ENCODE measurements around the gene BRAT1.

GRCh38 chr7:2519119-2519930, 36.0 kb downstream of the BRAT1 start, which contains the start of gene LFNG:
- no peak for TF ChIP-seq CTCF (IDR thresholded peaks at IDR 0.05; ENCODE audit: low read length)
- TF ChIP-seq EZH2 (optimal IDR thresholded peaks at IDR 0.05; ENCODE audit: low read depth, low read length), result no peak
